ENCODE measurements around the gene ACMSD.

ACMSD gene

GRCh38 chr2:134912361-134912760 is 73.9 kb downstream of the ACMSD start:
- Histone ChIP-seq H2BK120ac (ENCODE audit: insufficient read depth, low read length, poor library complexity) (no peak overlapping the region), H3K4ac (ENCODE audit: low read depth, low read length) (no peak overlapping the region), H3K4me2 (ENCODE audit: low read length) (no peak overlapping the region), H3K14ac (ENCODE audit: low read length) (no peak overlapping the region), H3K9ac (ENCODE audit: low read length) (no peak overlapping the region), H3K4me1 (ENCODE audit: control insufficient read depth in 1 of 2, insufficient read depth in 2 of 2, low read length in 2 of 2) (peaks cover 1 to 5% of the 10 kb centered on the region in 2 experiments), H2AFZ (ENCODE audit: insufficient read depth, low read length, poor library complexity) (no peak overlapping the region), H3K79me2 (ENCODE audit: control insufficient read depth, insufficient read depth, low read length, poor library complexity) (peaks cover under 1% of the 10 kb centered on the region), H4K12ac (ENCODE audit: low read depth, low read length) (no peak overlapping the region), H3K18ac (ENCODE audit: low read length) (no peak overlapping the region), H2AK5ac (ENCODE audit: low read length) (no peak overlapping the region), H3K36me3 (ENCODE audit: control insufficient read depth in 1 of 2, insufficient read depth in 2 of 2, low read length in 2 of 2) (no peaks in the 10 kb centered on the region), H4K8ac (ENCODE audit: low read depth, low read length) (no peak overlapping the region), H3K9me3 (ENCODE audit: insufficient read depth, low read depth, low read length) (no peaks in the 10 kb centered on the region), H4K91ac (ENCODE audit: low read depth, low read length) (no peak overlapping the region), H2BK12ac (ENCODE audit: low read length) (no peak overlapping the region), H3K27ac (ENCODE audit: low read depth, low read length) (no peak overlapping the region), H3K23ac (ENCODE audit: low read length) (no peak overlapping the region), H3K4me3 (ENCODE audit: low read depth, low read length) (no peak overlapping the region), H3K79me1 (ENCODE audit: low read length) (peaks cover 7% of the 10 kb centered on the region), H2BK5ac (ENCODE audit: low read depth, low read length, poor library complexity) (no peak overlapping the region), H3K27me3 (ENCODE audit: insufficient read depth, low read length) (no peaks in the 10 kb centered on the region)
- peak in 1 of 2 donors; percentile 31 for DNase-seq

DNA sequence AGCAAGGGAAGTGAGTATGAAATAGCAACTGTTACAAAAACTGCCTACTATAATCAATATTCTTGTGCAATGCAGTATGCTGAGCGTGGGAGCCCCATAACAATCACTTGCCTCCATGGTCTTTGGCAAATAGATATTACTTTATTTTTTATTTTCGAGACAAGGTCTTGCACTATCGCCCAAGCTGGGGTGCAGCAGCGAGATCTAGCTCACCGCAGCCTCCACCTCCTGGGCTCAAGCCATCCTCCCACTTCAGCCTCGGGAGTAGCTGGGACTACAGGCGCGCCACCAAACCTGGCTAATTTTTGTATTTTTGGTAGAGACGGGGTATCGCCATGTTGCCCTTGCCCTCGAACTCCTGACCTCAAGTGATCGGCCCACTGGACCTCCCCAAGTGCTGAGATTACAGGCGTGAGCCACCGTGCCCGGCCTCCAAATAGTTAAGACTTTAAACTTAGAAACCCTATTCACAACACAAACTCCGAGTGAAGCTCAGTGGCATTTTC is 79.0 kb downstream of the ACMSD start:
- Histone ChIP-seq H2BK12ac (ENCODE audit: low read length) (peak overlapping the region; percentile 71), H3K9ac (ENCODE audit: low read length) (no peak overlapping the region), H2AK5ac (ENCODE audit: low read length) (peak overlapping the region; percentile 93), H3K4me1 (ENCODE audit: control insufficient read depth in 1 of 2, insufficient read depth in 2 of 2, low read length in 2 of 2) (peaks cover 3 to 8% of the 10 kb centered on the region in 2 experiments), H2BK5ac (ENCODE audit: low read depth, low read length, poor library complexity) (peak overlapping the region; percentile 82), H3K18ac (ENCODE audit: low read length) (peak overlapping the region; percentile 61), H3K79me2 (ENCODE audit: control insufficient read depth, insufficient read depth, low read length, poor library complexity) (peaks cover 14% of the 10 kb centered on the region), H3K36me3 (ENCODE audit: control insufficient read depth in 1 of 2, insufficient read depth in 2 of 2, low read length in 2 of 2) (peaks cover 0 to 2% of the 10 kb centered on the region in 2 experiments), H3K4ac (ENCODE audit: low read depth, low read length) (no peak overlapping the region), H4K12ac (ENCODE audit: low read depth, low read length) (peak overlapping the region; percentile 96), H3K27ac (ENCODE audit: low read depth, low read length) (peak overlapping the region; percentile 98), H2BK120ac (ENCODE audit: insufficient read depth, low read length, poor library complexity) (peak overlapping the region; percentile 49), H2AFZ (ENCODE audit: insufficient read depth, low read length, poor library complexity) (peak overlapping the region; percentile 89), H4K8ac (ENCODE audit: low read depth, low read length) (peak overlapping the region; percentile 91), H3K27me3 (ENCODE audit: insufficient read depth, low read length) (no peaks in the 10 kb centered on the region), H3K4me3 (ENCODE audit: low read depth, low read length) (peak overlapping the region; percentile 71), H3K9me3 (ENCODE audit: insufficient read depth, low read depth, low read length) (no peaks in the 10 kb centered on the region), H3K79me1 (ENCODE audit: low read length) (peaks cover 17% of the 10 kb centered on the region), H3K4me2 (ENCODE audit: low read length) (peak overlapping the region; percentile 51), H4K91ac (ENCODE audit: low read depth, low read length) (peak overlapping the region; percentile 97), H3K23ac (ENCODE audit: low read length) (no peak overlapping the region), H3K14ac (ENCODE audit: low read length) (peak overlapping the region; percentile 97)
- WGBS (ENCODE audit: extremely low coverage, insufficient coverage, insufficient read length) = no CpG with 5 or more reads among the region's 16 CpGs
- no peak for DNase-seq

- Histone ChIP-seq H3K9me3 (ENCODE audit: insufficient read depth, low read depth, low read length) (no peaks in the 10 kb centered on the region), H3K23ac (ENCODE audit: low read length) (no peak overlapping the region), H3K9ac (ENCODE audit: low read length) (peak overlapping the region; percentile 39), H4K12ac (ENCODE audit: low read depth, low read length) (no peak overlapping the region), H3K4me3 (ENCODE audit: low read depth, low read length) (peak overlapping the region; percentile 71), H3K4me2 (ENCODE audit: low read length) (peak overlapping the region; percentile 51), H3K36me3 (ENCODE audit: control insufficient read depth in 1 of 2, insufficient read depth in 2 of 2, low read length in 2 of 2) (peaks cover 0 to 2% of the 10 kb centered on the region in 2 experiments), H2BK5ac (ENCODE audit: low read depth, low read length, poor library complexity) (peak overlapping the region; percentile 80), H3K27ac (ENCODE audit: low read depth, low read length) (peak overlapping the region; percentile 98), H3K79me1 (ENCODE audit: low read length) (peaks cover 17% of the 10 kb centered on the region), H3K14ac (ENCODE audit: low read length) (peak overlapping the region; percentile 67), H3K79me2 (ENCODE audit: control insufficient read depth, insufficient read depth, low read length, poor library complexity) (peaks cover 14% of the 10 kb centered on the region), H2BK120ac (ENCODE audit: insufficient read depth, low read length, poor library complexity) (no peak overlapping the region), H3K4ac (ENCODE audit: low read depth, low read length) (no peak overlapping the region), H4K91ac (ENCODE audit: low read depth, low read length) (peak overlapping the region; percentile 29), H3K27me3 (ENCODE audit: insufficient read depth, low read length) (no peaks in the 10 kb centered on the region), H4K8ac (ENCODE audit: low read depth, low read length) (peak overlapping the region; percentile 91), H2BK12ac (ENCODE audit: low read length) (no peak overlapping the region), H2AK5ac (ENCODE audit: low read length) (no peak overlapping the region), H3K4me1 (ENCODE audit: control insufficient read depth in 1 of 2, insufficient read depth in 2 of 2, low read length in 2 of 2) (peaks cover 3 to 9% of the 10 kb centered on the region in 2 experiments), H3K18ac (ENCODE audit: low read length) (peak overlapping the region; percentile 75), H2AFZ (ENCODE audit: insufficient read depth, low read length, poor library complexity) (peak overlapping the region; percentile 89)
- WGBS (ENCODE audit: extremely low coverage, insufficient coverage, insufficient read length) = no CpG with 5 or more reads among the region's 38 CpGs
- DNase-seq = peak; percentile 84 to 92
Measured at GRCh38 chr2:134917888-134918525, 79.6 kb downstream of the ACMSD start.

DNA sequence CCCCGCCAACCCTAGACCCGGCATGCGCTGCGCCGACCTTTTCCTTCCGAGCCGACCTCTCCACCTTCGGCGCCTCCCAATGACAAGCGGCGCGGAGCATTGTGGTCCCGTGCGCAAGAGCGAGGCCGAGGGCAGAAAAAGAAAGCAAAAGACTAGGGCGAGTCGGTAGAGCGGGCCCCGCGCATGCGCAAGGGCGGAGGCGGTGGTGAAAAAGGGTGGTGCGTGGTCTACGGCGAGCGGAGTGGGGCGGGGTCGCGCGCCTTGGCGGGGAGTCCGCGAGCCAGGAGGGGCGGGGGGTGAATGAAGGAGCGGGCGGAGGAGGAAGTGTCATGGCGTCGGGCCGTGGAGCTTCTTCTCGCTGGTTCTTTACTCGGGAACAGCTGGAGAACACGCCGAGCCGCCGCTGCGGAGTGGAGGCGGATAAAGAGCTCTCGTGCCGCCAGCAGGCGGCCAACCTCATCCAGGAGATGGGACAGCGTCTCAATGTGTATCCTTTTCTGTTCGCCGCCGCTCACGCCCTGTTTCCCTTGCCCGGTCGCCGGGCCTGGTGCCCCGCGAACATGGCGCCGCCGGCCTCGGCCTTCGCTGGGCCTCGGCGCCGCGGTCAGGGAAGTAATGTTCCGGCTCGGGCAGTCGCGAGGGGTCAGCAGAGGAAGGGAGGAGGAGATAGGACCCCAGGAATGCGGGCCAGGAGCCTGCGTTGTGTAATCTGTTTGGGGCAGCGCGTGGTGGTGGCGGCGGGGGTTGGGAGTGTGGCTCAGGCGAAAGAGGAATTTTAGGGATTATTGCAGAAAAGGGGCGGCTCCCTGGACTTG is 80.3 kb downstream of the ACMSD start, which contains the start of gene CCNT2:
Gene CCNT2 (plus strand): TSS at position 297 of the 815 bp plus-strand sequence. CDS start 33 bp downstream, at position 330.
- Histone ChIP-seq H3K36me3 (ENCODE audit: control insufficient read depth in 1 of 2, insufficient read depth in 2 of 2, low read length in 2 of 2) (peaks cover 0 to 2% of the 10 kb centered on the region in 2 experiments), H4K8ac (ENCODE audit: low read depth, low read length) (peak within 1 kb of the TSS; percentile 94), H3K79me1 (ENCODE audit: low read length) (peaks cover 17% of the 10 kb centered on the region), H3K27ac (ENCODE audit: low read depth, low read length) (peak within 1 kb of the TSS; percentile 98), H2AK5ac (ENCODE audit: low read length) (peak within 1 kb of the TSS; percentile 31), H4K91ac (ENCODE audit: low read depth, low read length) (peak within 1 kb of the TSS; percentile 97), H4K12ac (ENCODE audit: low read depth, low read length) (peak within 1 kb of the TSS; percentile 76), H3K79me2 (ENCODE audit: control insufficient read depth, insufficient read depth, low read length, poor library complexity) (peaks cover 14% of the 10 kb centered on the region), H3K9me3 (ENCODE audit: insufficient read depth, low read depth, low read length) (no peaks in the 10 kb centered on the region), H3K14ac (ENCODE audit: low read length) (peak within 1 kb of the TSS; percentile 97), H2AFZ (ENCODE audit: insufficient read depth, low read length, poor library complexity) (peak within 1 kb of the TSS; percentile 89), H3K4me2 (ENCODE audit: low read length) (peak within 1 kb of the TSS; percentile 51), H2BK12ac (ENCODE audit: low read length) (peak within 1 kb of the TSS; percentile 19), H3K4me3 (ENCODE audit: low read depth, low read length) (peak within 1 kb of the TSS; percentile 92), H3K4ac (ENCODE audit: low read depth, low read length) (peak within 1 kb of the TSS; percentile 87), H2BK120ac (ENCODE audit: insufficient read depth, low read length, poor library complexity) (peak within 1 kb of the TSS; percentile 84), H2BK5ac (ENCODE audit: low read depth, low read length, poor library complexity) (peak within 1 kb of the TSS; percentile 93), H3K9ac (ENCODE audit: low read length) (peak within 1 kb of the TSS; percentile 99), H3K4me1 (ENCODE audit: control insufficient read depth in 1 of 2, insufficient read depth in 2 of 2, low read length in 2 of 2) (peaks cover 3 to 9% of the 10 kb centered on the region in 2 experiments), H3K18ac (ENCODE audit: low read length) (peak within 1 kb of the TSS; percentile 93), H3K27me3 (ENCODE audit: insufficient read depth, low read length) (no peaks in the 10 kb centered on the region), H3K23ac (ENCODE audit: low read length) (peak within 1 kb of the TSS; percentile 41)
- no CpG with 5 or more reads among the region's 83 CpGs for WGBS (ENCODE audit: extremely low coverage, insufficient coverage, insufficient read length)
- DNase-seq = peak; percentile 99 to 100

Measured in trophoblast cell (in vitro differentiated cells and primary cell).